Body of pancreas (tissue), 4 donors: ENCODE results near the gene ALPG. TPM values are rescaled to one million over a fixed set of nuclear protein-coding genes. Genes with fewer than 3 reads are reported as not detected.

Experiments
- ATAC-seq: fragments of 150-250 bp; one replicate; pipeline ENCODE4 v1.9.1; 2016
- DNase-seq, 4 donors: peaks; one replicate each; pipeline ENCODE4 v3.0.0-alpha.2; 2019
- H3K27ac ChIP-seq, 4 donors: fragments of 200-600 bp; sonication (generic); 1 replicate in 3 of 4; 2 replicates in 1 of 4; pipeline versions ENCODE4 v1.5.1 to v1.6.1; 2016 to 2019; ENCODE audit warnings: mild to moderate bottlenecking in 1 of 4, mixed read lengths in 1 of 4, moderate library complexity in 1 of 4
- H3K27me3 ChIP-seq, 2 donors: fragments of 200-600 bp; sonication (generic); one replicate each; pipeline ENCODE4 v1.6.0; 2016; ENCODE audit warnings: mild to moderate bottlenecking in 1 of 2
- H3K36me3 ChIP-seq, 2 donors: fragments of 200-600 bp; sonication (generic); replicated peaks in 1 of 2; 2 replicates each; pipeline ENCODE4 v1.5.1; 2016; ENCODE audit warnings: low read depth in 2 of 2; ENCODE audit not compliant: insufficient read depth in 1 of 2
- H3K4me1 ChIP-seq: fragments of 200-600 bp; sonication (generic); one replicate; pipeline ENCODE4 v1.6.0; 2016
- H3K4me3 ChIP-seq, 2 donors: fragments of 200-600 bp; sonication (generic); 1 replicate in 1 of 2; 2 replicates in 1 of 2; pipeline ENCODE4 v1.5.1; 2016 to 2019
- H3K9me3 ChIP-seq, 3 donors: fragments of 200-600 bp; sonication (generic); 1 replicate in 2 of 3; 2 replicates in 1 of 3; pipeline ENCODE4 v1.5.1; 2016
- POLR2A ChIP-seq, 3 donors: fragments of 450-650 bp; IDR thresholded peaks; one replicate each; pipeline ENCODE4 v1.6.1; 2016; ENCODE audit warnings: antibody characterized with exemption in 3 of 3, mild to moderate bottlenecking in 2 of 3
- WGBS, 2 donors: methylation state at CpG; one replicate each; pipeline ENCODE4 v1.1.5; 2017; 5-methylcytosine and 5-hydroxymethylcytosine counted together
- intact Hi-C: fragments of 100-400 bp; cut with DNase I; formaldehyde crosslinking; loops from one replicate; pipeline ENCODE4 v1.15.1; 2023
- small RNA-seq: library from RNA; depleted of rRNA; stranded (forward); fragments of <200 nt; gene quantifications from one replicate; pipeline ENCODE3, GENCODE V24; 2016
- total RNA-seq, 2 donors: library from RNA; depleted of rRNA; stranded (reverse); fragments of >200 nt; gene quantifications; one replicate each; pipeline ENCODE4 v1.1.0, GENCODE V29; 2016
- TF ChIP-seq, protein P1 (sequence below), 7 experiments: fragments of 450-650 bp in 4 of 7; fragments of 200-600 bp in 3 of 7; sonication (generic) in 3 of 7; IDR thresholded peaks; one replicate each; pipeline ENCODE4 v1.5.1; 2016 to 2019; ENCODE audit warnings: antibody characterized with exemption in 7 of 7

The ALPG gene
- total RNA-seq, 2 donors from 2014 or later, result not detected

DNA sequence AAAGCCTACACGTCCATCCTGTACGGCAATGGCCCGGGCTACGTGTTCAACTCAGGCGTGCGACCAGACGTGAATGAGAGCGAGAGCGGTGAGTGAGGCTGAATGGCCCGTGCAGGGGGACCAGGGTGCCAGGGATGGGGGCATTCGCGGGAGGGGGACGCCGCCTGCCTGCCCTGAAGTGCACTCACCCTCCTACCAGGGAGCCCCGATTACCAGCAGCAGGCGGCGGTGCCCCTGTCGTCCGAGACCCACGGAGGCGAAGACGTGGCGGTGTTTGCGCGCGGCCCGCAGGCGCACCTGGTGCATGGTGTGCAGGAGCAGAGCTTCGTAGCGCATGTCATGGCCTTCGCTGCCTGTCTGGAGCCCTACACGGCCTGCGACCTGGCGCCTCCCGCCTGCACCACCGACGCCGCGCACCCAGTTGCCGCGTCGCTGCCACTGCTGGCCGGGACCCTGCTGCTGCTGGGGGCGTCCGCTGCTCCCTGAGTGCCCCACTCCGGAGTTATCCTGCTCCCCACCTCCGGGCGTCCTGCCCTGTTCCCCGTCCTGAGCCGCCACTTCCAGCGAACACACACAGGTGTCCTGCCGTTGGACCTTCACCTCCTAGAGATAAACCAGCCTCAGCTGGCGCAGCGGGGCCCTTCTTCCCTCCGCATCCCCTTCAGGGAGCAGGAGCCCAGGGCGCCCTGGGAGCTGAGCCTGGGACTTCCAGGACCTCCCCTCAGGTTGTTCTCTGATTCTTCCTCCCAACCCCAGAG, 52.2 kb downstream of the ALPG start:
- TF ChIP-seq, protein P1, sequence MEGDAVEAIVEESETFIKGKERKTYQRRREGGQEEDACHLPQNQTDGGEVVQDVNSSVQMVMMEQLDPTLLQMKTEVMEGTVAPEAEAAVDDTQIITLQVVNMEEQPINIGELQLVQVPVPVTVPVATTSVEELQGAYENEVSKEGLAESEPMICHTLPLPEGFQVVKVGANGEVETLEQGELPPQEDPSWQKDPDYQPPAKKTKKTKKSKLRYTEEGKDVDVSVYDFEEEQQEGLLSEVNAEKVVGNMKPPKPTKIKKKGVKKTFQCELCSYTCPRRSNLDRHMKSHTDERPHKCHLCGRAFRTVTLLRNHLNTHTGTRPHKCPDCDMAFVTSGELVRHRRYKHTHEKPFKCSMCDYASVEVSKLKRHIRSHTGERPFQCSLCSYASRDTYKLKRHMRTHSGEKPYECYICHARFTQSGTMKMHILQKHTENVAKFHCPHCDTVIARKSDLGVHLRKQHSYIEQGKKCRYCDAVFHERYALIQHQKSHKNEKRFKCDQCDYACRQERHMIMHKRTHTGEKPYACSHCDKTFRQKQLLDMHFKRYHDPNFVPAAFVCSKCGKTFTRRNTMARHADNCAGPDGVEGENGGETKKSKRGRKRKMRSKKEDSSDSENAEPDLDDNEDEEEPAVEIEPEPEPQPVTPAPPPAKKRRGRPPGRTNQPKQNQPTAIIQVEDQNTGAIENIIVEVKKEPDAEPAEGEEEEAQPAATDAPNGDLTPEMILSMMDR (IDR thresholded peaks at IDR 0.05), result no peak
- no peak for TF ChIP-seq POLR2A (IDR thresholded peaks at IDR 0.05)
- ATAC-seq, result no peak

DNA sequence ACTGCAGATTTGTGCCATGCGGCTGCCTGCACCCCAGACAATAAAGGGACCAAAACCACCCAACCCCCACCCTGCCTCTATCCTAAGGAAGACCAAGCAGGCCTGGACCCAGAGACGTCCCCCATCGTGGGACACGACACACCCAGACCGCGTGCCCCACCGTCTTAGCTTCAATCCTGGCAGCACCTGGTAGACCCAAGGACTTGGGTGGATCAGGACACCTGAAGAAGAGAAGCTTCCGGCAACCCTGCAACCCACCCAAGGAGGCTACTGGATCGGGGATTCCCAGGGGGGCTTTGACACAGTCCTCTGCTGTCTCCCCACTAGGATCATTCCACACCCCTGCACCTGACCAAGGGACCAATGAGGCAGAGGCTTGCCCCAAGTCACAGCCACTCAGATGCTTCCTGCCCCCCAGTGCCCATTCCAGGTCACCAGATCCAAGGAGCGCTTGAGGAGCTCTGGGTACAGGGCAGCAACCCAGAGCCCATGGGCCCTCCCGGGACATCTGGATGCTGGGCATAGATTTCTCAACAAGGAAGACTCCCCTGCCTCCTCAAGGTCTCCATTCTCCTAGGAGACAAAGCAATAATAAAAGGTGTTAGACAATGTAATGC, 52.9 kb downstream of the ALPG start:
- no peak for DNase-seq

More for the DNA sequence above, 52.2 kb downstream of the ALPG start:
- 47 to 51% methylated on average over 33 to 56 of the region's 56 CpGs for WGBS, 2 donors
- Histone ChIP-seq H3K9me3 (no peaks in the 10 kb centered on the region), H3K4me3 (no peak overlapping the region), H3K27ac (no peak overlapping the region), H3K27me3 (peaks cover 0 to 5% of the 10 kb centered on the region in 2 donors), H3K36me3 (no peaks in the 10 kb centered on the region), H3K4me1 (no peaks in the 10 kb centered on the region)
- DNase-seq, result no peak
- intact Hi-C loops, result no loop called here

DNA sequence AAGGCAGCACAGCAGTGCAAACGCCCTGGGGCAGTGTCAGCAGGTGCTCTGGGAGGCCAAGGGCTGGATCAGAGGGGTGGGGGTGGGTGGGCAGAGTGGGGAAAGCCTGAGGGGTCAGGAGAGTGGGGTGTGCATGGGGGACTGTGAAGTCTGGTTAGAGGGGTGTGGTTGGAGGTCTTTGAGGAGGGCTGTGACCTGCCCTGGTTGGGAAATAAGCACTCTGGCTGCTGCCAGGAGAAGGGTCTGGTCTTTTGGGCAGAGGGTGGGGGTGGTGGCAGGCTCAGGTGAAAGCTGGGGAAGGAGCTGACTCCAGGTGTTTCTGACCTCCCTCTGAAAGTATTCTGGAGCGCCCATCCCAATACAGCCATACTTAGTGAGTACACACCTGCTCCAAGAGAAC, 53.5 kb downstream of the ALPG start:
- DNase-seq (no peak), ATAC-seq (no peak)
- Histone ChIP-seq H3K4me1 (no peaks in the 10 kb centered on the region), H3K9me3 (no peaks in the 10 kb centered on the region), H3K36me3 (no peaks in the 10 kb centered on the region), H3K27me3 (peaks cover 0 to 5% of the 10 kb centered on the region in 2 donors), H3K27ac (no peak overlapping the region), H3K4me3 (no peak overlapping the region)
- TF ChIP-seq, protein P1 (IDR thresholded peaks at IDR 0.05), result no peak
- TF ChIP-seq POLR2A (IDR thresholded peaks at IDR 0.05), result no peak
- 49 to 57% methylated on average over 2 of the region's 2 CpGs for WGBS, 2 donors
- intact Hi-C loops, result no loop called here

More for the DNA sequence above, 52.9 kb downstream of the ALPG start:
- no peak overlapping the region for H3K27ac ChIP-seq
- TF ChIP-seq, protein P1 (IDR thresholded peaks at IDR 0.05), result no peak
- no peak for TF ChIP-seq POLR2A (IDR thresholded peaks at IDR 0.05)
- no peak for ATAC-seq
- peaks cover 0 to 5% of the 10 kb centered on the region in 2 donors for H3K27me3 ChIP-seq
- no peaks in the 10 kb centered on the region for H3K9me3 ChIP-seq
- H3K4me3 ChIP-seq, result no peak overlapping the region
- no peaks in the 10 kb centered on the region for H3K4me1 ChIP-seq
- intact Hi-C loops, result no loop called here
- no peaks in the 10 kb centered on the region for H3K36me3 ChIP-seq
- 75% methylated on average over 11 of the region's 11 CpGs; no CpG with 5 or more reads in 1 of the 2 donors for WGBS, 2 donors

Small RNAs within 50 kb of the gene (small RNA-seq; reads per million reads assigned to genes)
- not detected for gene AC068134.4

Other genes with a start within 250 kb of the ALPG start
- under 1 TPM in 1 of 2 donors, not detected in 1; 0.52 TPM for gene ALPP, start 28.1 kb upstream of the ALPG start, total RNA-seq
- not detected for gene ALPI, start 49.3 kb downstream of the ALPG start, total RNA-seq
- under 1 TPM in 1 of 2 donors, not detected in 1; 0.26 TPM for gene ECEL1, start 81.0 kb downstream of the ALPG start, total RNA-seq
- not detected for gene PRSS56, start 113.5 kb downstream of the ALPG start, total RNA-seq
- gene CHRND, start 119.3 kb downstream of the ALPG start, total RNA-seq, result not detected
- not detected for gene CHRNG, start 132.8 kb downstream of the ALPG start, total RNA-seq
- gene TIGD1, start 143.7 kb downstream of the ALPG start, total RNA-seq, result 1 to 10 TPM; 3.6 to 4.2 TPM
- 10 to 100 TPM; 12.2 to 17.4 TPM for gene EIF4E2, start 143.8 kb downstream of the ALPG start, total RNA-seq
- gene EFHD1, start 226.8 kb downstream of the ALPG start, total RNA-seq, result 1 to 10 TPM; 4.0 to 4.4 TPM